PFSK-1 (cell line): Measurements from ENCODE around the gene CLTCL1.

Experiments
- POLR2AphosphoS5 ChIP-seq: IDR thresholded peaks from 2 replicates; pipeline ENCODE4 v1.6.1; 2012; ENCODE audit warnings: low read depth, mild to moderate bottlenecking, control low read depth, low read length, moderate library complexity
- REST ChIP-seq, 2 experiments: IDR thresholded peaks; 2 replicates each; pipeline versions ENCODE4 v1.6.1 to v1.8.0; 2011 to 2012; ENCODE audit warnings: low read depth in 2 of 2, low read length in 2 of 2, control low read depth in 1 of 2, inconsistent platforms in 1 of 2, mild to moderate bottlenecking in 1 of 2, moderate library complexity in 1 of 2; ENCODE audit not compliant: insufficient read depth in 1 of 2
- SIN3A ChIP-seq: IDR thresholded peaks from 2 replicates; pipeline ENCODE4 v1.6.1; 2012; ENCODE audit warnings: mild to moderate bottlenecking, low read length, moderate library complexity, borderline replicate concordance; ENCODE audit not compliant: insufficient read depth
- TAF1 ChIP-seq: IDR thresholded peaks from 2 replicates; pipeline ENCODE4 v1.6.1; 2012; ENCODE audit warnings: low read length, control low read depth, borderline replicate concordance; ENCODE audit not compliant: insufficient read depth

DNA sequence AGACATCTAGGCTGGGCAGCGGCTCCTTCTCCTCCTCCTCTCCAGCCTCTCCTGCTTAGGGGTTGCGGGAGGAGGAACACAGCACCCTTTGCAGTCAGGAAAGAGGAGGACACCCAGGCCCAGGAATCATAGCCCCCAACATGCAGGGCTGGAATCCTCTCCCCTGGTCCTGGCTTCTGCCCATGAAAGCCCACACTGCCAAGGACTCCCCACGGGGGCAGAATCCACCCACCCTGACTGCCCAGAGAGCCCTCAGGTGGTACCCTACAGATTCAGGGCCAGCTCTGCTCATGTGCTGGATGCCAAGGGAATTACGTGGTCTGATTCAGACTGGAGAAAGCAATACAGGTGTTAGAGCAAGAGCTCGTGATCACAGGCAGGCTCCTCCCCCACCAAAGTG lies 151.5 kb downstream of the CLTCL1 start:
- no peak for TF ChIP-seq POLR2AphosphoS5
- no peak for TF ChIP-seq REST (IDR thresholded peaks at IDR 0.05; ENCODE audit: insufficient read depth in 1 of 2, low read depth in 2 of 2, low read length in 2 of 2)
- TF ChIP-seq TAF1 = no peak
- TF ChIP-seq SIN3A = no peak
